A204.1 (cell line): ENCODE results near the gene UMOD.

Experiments
- FAIRE-seq: peaks from 2 replicates; lab custom pipeline; 2012; peaks lifted over from hg19 to GRCh38; lab: Jason Lieb, UNC

Gene UMOD

GRCh38 chr16:20352615-20353014 lies at the start of gene UMOD:
UMOD (minus strand) TSS chr16:20352715; CDS start chr16:20350737, 1,978 bp downstream.
- no peak for FAIRE-seq

- no peak for FAIRE-seq
Measured at GRCh38 chr16:20401475-20402016, 49.0 kb upstream of the UMOD start.

DNA sequence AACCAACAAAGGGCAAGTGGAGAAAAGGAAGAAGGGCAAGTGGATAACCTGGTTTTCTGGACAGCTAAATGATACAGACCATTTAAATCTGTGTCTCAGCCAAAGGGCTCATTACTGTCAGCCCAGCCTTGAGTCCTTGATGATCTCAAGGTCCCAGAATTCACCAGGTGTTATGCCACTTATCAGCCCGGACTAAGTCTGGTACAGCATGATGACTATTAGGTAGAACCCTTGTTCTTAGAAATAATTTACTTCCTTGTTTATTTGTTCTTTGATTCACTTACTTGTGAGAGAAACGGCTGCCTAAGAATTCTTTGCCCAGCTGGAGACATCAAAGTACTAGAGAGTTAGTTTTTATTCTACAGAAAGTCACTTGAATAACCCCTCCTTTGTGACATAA lies 48.6 kb upstream of the UMOD start:
- no peak for FAIRE-seq

DNA sequence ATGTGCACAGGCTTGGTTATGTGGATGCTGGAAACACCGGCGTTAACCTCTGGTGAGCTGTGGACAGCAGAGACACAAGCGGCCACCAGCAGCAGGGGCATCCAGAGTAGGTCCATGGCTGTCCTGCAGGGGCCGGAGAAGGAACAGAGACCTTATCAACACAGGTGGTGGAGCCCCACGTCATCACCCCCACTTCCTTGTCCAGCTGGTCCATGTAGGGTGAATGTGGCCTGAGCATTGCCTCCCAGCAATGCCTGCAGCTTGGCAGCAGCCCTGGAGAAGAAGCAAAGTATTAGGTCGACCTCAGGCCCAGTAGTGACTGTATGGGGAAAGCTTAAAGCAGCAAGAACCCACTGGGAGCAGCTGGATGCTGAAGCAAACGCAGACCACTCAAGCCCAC lies 46.7 kb upstream of the UMOD start:
- no peak for FAIRE-seq

GRCh38 chr16:20398603-20399002 lies 46.1 kb upstream of the UMOD start:
- FAIRE-seq: no peak

DNA sequence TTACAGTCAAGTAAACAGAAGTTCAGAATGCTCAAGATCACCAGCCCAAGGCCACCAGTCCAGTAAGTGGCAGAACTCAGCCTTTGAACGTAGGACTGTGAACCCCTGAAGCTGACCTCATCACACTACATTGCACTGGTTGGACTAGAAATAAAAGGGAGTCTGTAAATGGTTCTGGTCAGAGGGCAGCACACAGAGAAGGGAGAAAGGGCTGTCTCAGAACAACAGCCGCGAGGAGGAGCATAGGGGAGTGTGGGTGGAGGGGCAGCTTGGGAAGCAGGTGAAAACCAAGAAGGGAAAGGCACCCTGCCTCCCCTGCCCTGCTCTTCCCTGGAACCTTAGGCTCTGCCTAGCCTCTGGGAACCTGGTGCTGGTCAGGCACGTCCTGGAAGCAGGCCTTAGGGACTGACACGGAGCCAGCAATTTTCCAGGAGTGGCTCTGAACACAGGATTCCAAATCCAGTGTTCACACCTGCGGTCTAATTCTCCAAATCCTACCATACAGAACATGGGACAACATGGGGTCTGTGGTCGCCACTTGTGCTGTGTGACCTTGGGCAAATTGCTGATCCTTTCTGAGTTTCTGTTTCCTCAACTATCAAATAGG lies 45.1 kb upstream of the UMOD start:
- FAIRE-seq: no peak

DNA sequence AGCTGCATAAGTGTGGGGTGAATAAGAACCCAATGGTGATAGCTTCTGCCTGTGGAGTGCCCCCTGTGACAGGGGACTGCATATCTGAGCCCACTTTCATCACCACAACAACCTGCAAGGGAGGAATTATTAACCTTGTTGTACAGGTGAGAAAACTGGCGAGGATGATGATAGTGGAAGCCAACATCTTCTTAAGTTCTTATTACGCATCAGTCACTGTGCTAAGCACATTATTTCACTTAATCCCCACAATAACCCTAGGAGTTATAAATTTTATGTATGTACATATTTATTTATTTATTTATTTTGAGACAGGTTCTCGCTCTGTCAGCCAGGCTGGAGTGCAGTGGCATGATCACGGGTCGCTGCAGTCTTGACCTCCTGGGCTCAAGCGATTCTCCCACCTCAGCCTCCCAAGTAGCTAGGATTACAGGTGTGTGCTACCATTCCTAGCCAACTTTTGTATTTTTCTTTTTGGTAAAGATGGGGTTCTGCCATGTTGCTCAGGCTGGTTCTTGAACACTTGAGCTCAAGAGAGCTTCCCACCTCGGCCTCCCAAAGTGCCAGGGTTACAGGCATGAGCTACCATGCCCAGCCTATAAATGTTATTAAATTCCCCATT lies 44.4 kb upstream of the UMOD start:
- FAIRE-seq: no peak

GRCh38 chr16:20395946-20396345 lies 43.4 kb upstream of the UMOD start:
- FAIRE-seq: no peak

DNA sequence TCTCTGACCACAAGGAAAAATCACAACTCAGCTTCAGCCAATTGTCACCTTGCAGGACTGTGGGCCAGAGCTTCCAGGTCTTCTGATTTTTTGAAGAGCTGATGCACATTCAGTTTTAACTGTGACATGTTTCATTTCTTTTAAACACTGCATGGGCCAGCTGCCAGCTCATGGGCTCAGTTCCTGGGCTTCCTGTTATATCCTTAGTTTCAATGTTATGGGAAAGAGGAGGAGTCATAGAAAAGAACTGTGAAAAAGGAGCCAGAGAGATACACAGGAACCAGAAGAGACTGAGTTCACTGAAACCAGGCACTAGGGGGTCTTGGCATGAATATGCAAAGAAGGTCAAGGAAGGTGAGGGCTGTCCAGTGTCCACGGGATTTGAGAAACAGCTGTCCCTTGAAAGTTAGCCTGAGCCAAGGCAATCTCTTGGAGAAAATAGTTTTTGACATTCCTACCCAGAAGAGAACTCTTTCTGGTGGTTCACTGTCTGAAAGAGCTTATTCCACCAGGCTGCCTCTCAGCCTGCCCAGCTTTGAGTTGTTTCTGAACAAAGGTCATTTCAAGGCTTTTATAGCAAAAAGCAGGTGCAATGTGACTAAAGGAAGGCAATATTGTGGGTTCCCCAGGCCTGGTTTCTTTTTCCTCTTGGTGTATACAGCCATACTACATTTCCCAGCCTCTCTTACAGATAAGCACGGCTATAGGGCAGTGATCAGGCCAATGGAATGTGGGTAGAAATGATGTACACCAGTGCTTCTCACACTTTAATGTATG lies 41.5 kb upstream of the UMOD start:
- no peak for FAIRE-seq

DNA sequence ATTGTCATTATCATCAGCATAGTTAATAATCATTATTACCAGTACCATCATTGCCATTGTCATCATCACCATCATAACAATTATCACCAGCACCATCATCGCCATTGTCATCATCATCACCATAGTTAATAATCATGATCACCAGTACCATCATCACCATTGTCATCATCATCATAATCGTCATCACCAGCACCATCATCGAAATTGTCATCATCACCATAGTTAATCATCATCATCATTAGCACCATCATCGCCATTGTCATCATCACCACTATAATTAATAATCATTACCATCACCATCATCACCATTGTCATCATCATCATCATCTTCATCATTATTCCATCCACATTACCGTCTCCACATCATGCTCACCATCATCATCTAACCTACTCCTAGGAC lies 38.5 kb upstream of the UMOD start:
- no peak for FAIRE-seq

- no peak for FAIRE-seq
Measured at GRCh38 chr16:20388854-20389253, 36.3 kb upstream of the UMOD start.

- FAIRE-seq: no peak
Measured at GRCh38 chr16:20387978-20388377, 35.5 kb upstream of the UMOD start.

- peak; percentile 70 for FAIRE-seq
Measured at GRCh38 chr16:20385844-20386832, 33.6 kb upstream of the UMOD start.

GRCh38 chr16:20383106-20384029 lies 30.9 kb upstream of the UMOD start:
- no peak for FAIRE-seq

DNA sequence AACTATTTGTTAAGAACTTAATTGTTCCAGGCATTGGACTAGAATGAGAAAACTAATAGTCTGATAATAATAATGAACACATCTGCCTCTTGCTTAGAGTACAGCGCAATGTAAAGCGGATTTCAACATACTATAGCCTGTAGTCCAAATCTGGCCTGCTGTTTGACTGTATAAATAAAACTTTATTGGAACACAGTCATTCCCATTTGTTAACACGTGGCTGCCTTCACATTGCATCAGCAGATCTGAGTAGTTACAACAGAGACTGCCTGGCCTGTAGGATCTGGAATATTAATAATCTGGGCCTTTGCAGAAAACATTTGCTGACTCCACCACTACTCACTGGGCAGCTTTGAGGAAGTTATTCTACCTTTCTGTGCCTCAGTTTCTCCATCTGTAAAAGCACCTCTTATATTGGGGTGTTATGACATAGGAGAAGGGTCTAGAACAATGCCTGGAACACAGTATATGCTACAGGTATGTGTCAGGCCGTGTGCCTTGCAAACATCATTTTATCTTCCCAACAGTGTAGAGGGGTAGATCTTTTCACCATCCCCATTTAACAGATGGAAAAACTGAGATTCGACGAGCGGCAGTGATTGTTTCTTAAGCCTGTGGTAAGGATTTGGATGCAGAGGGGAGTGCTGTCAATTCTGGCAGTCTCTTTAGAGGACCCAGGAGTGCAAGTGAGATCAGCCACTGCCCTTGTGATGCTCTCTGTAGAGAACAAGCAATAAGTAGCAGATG lies 29.9 kb upstream of the UMOD start:
- no peak for FAIRE-seq

DNA sequence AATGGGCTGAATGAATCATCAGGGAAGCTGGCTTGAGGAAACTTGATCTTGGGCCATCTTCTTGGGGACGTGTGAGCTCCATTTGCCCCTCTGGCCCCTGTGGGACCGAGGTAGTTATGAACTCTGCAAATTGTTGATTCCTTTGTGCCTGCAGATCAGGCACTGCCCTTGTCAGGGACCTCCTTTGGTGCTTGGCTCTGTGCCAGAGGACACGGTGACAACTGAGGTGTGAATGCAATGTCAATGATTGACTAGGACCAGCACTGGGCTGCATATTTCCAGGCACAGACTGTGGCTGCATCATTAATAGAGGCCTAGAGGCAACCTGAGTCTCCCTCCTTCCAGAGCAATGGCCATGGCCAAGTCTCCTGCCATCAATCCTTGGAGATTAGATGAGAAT lies 28.3 kb upstream of the UMOD start:
- FAIRE-seq: no peak

GRCh38 chr16:20377181-20377580 lies 24.7 kb upstream of the UMOD start:
- no peak for FAIRE-seq

DNA sequence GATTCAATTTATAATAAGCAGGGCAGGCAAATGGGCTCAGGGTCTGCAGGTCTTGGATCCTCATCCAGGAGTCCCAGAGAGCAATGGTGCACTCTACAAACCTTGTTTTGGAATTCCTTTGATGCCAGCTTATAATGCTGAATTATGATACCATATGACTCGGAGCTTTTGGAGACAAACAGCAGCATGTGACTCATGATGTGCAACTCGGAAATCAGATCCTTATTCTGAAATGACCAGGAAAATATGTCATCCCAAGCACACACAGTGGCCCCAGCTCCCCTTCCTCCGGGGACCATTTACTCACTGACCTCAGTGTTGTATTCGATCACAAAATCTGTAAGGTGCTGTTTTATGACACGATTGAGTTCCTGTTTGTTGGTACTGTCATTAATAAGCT lies 20.2 kb upstream of the UMOD start:
- FAIRE-seq: no peak

DNA sequence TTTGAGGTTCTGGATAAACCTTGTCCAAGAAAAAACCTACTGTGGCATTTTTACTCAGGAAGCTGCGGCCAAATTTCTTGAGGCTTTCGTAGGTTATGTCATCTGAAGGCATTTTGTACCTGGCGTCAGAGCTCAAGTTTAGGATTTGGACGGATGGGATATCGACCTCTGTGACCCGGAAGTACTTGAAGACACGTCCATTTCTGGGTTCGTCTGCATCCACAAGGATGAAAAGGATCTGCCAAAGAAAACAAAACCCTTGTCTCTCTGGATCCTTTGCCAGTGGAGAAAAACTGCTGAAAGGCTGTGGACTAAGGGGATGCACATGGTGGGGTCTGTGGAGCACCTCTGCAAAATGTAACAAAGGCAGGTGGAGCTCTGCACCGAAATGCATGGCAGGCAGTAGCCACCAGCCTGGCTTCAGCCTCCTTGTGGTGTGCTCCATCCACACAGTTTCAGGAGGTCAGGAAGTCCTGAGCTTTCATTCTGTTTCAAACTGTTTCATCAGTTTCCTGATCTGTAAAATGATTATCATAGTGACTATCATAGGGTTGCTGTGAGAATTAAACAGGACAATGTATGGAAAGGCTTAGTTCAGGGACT lies 17.0 kb upstream of the UMOD start:
- FAIRE-seq: no peak

DNA sequence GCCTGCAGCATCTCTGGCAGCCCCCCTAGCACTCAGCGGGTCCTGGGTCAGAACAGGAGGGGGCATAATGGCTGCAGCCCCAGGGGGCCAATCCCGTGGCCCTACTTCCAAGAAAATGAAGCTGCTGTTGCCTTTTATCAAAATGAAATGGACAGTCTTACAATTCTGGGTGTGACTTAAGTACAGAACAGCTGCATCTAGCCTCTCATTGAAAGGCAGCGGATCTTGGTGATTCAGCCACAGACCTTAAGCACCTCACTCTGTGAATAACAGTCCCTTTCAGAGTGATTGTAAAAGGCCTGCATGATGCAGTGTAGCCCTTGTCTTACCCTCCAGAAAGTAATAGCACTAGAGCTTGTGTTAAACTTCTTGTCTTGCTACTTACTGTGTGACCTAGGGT lies 11.5 kb upstream of the UMOD start:
- FAIRE-seq: no peak
